Memory B cell (primary cell): ENCODE measurements around the gene LDLRAD3.
"Not testable (repeated sequence)": the region's sequence is repeated elsewhere in the genome, so short reads cannot be mapped to it uniquely, and the experiment has no call there.

Experiments used
- ATAC-seq: fragments of 150-1000 bp; cut with Tn5 transposase; 2 replicates; pipeline ENCODE4 v1.10.0; 2021; ENCODE audit warnings: low read depth, mild to moderate bottlenecking, moderate library complexity
- DNase-seq, 2 donors: peaks; one replicate each; pipeline ENCODE4 v3.0.0; 2022; ENCODE audit warnings: low spot score in 2 of 2
- H3K27ac Mint-ChIP-seq: one replicate; pipeline ENCODE4 v1.8.0; 2022; ENCODE audit warnings: mild to moderate bottlenecking, moderate library complexity, mixed read lengths
- H3K27me3 Mint-ChIP-seq: one replicate; pipeline ENCODE4 v1.8.0; 2022; ENCODE audit warnings: mixed read lengths
- H3K36me3 Mint-ChIP-seq: one replicate; pipeline ENCODE4 v1.8.0; 2022; ENCODE audit warnings: mild to moderate bottlenecking, mixed read lengths
- H3K4me1 Mint-ChIP-seq: one replicate; pipeline ENCODE4 v1.8.0; 2022; ENCODE audit warnings: mixed read lengths
- H3K4me3 Mint-ChIP-seq: one replicate; pipeline ENCODE4 v1.8.0; 2022; ENCODE audit warnings: mild to moderate bottlenecking, moderate library complexity, mixed read lengths
- H3K9me3 Mint-ChIP-seq: one replicate; pipeline ENCODE4 v1.8.0; 2022; ENCODE audit warnings: mixed read lengths

Gene LDLRAD3

GRCh38 chr11:35943713-35944502, at the start of gene LDLRAD3:
LDLRAD3 (plus strand) TSS chr11:35944062; CDS start chr11:35944099, 37 bp downstream.
- peaks cover 3% of the 10 kb centered on the region for H3K4me1 Mint-ChIP-seq
- H3K4me3 Mint-ChIP-seq, result peak within 1 kb of the TSS; percentile 77
- H3K27ac Mint-ChIP-seq, result no peak within 1 kb of the TSS
- ATAC-seq (peak; percentile 62), DNase-seq (peak in 1 of 2 donors; percentile 11)
- H3K27me3 Mint-ChIP-seq, result peaks cover 15% of the 10 kb centered on the region
- no peaks in the 10 kb centered on the region for H3K9me3 Mint-ChIP-seq
- no peaks in the 10 kb centered on the region for H3K36me3 Mint-ChIP-seq

- H3K4me3 Mint-ChIP-seq, result no peak overlapping the region
Measured at GRCh38 chr11:35897019-35897418, 46.8 kb upstream of the LDLRAD3 start.

GRCh38 chr11:35902961-35903360, 40.9 kb upstream of the LDLRAD3 start:
- no peak overlapping the region for H3K4me3 Mint-ChIP-seq
- DNase-seq, result no peak
- no peak for ATAC-seq
- peaks cover 2% of the 10 kb centered on the region for H3K36me3 Mint-ChIP-seq
- H3K27me3 Mint-ChIP-seq, result peaks cover 6% of the 10 kb centered on the region
- H3K9me3 Mint-ChIP-seq, result peaks cover 7% of the 10 kb centered on the region
- no peak overlapping the region for H3K27ac Mint-ChIP-seq
- H3K4me1 Mint-ChIP-seq, result no peaks in the 10 kb centered on the region

More at GRCh38 chr11:35897019-35897418, 46.8 kb upstream of the LDLRAD3 start:
- ATAC-seq, result no peak
- H3K27ac Mint-ChIP-seq, result no peak overlapping the region
- DNase-seq, result no peak
- H3K9me3 Mint-ChIP-seq, result peaks cover 2% of the 10 kb centered on the region
- peaks cover 2% of the 10 kb centered on the region for H3K36me3 Mint-ChIP-seq
- H3K27me3 Mint-ChIP-seq, result peaks cover 10% of the 10 kb centered on the region
- H3K4me1 Mint-ChIP-seq, result no peaks in the 10 kb centered on the region

GRCh38 chr11:35905646-35906276, 38.1 kb upstream of the LDLRAD3 start:
- Mint-ChIP-seq H3K4me1 (no peaks in the 10 kb centered on the region), H3K36me3 (no peaks in the 10 kb centered on the region), H3K27me3 (peaks cover 3% of the 10 kb centered on the region), H3K9me3 (peaks cover 5% of the 10 kb centered on the region), H3K27ac (no peak overlapping the region), H3K4me3 (no peak overlapping the region)
- DNase-seq (no peak), ATAC-seq (no peak)

GRCh38 chr11:35906277-35906661, 37.6 kb upstream of the LDLRAD3 start:
- DNase-seq (no peak), ATAC-seq (no peak)
- Mint-ChIP-seq H3K27ac (no peak overlapping the region), H3K36me3 (no peaks in the 10 kb centered on the region), H3K4me3 (no peak overlapping the region), H3K27me3 (peaks cover 3% of the 10 kb centered on the region), H3K9me3 (peaks cover 5% of the 10 kb centered on the region), H3K4me1 (no peaks in the 10 kb centered on the region)

- H3K4me1 Mint-ChIP-seq, result no peaks in the 10 kb centered on the region
- no peaks in the 10 kb centered on the region for H3K36me3 Mint-ChIP-seq
- H3K4me3 Mint-ChIP-seq, result no peak overlapping the region
- H3K27me3 Mint-ChIP-seq, result peaks cover 4% of the 10 kb centered on the region
- ATAC-seq (no peak), DNase-seq (no peak)
- no peak overlapping the region for H3K27ac Mint-ChIP-seq
- peaks cover 5% of the 10 kb centered on the region for H3K9me3 Mint-ChIP-seq
Measured at GRCh38 chr11:35906681-35907080, 37.2 kb upstream of the LDLRAD3 start.

GRCh38 chr11:35907648-35908431, 36.0 kb upstream of the LDLRAD3 start:
- Mint-ChIP-seq H3K27me3 (peaks cover 4% of the 10 kb centered on the region), H3K36me3 (no peaks in the 10 kb centered on the region), H3K4me3 (no peak overlapping the region), H3K9me3 (peaks cover 5% of the 10 kb centered on the region), H3K4me1 (no peaks in the 10 kb centered on the region), H3K27ac (no peak overlapping the region)
- DNase-seq (no peak), ATAC-seq (no peak)

- not testable (repeated sequence) for H3K27me3 Mint-ChIP-seq, DNase-seq, ATAC-seq, H3K9me3 Mint-ChIP-seq, H3K4me3 Mint-ChIP-seq, H3K4me1 Mint-ChIP-seq, H3K36me3 Mint-ChIP-seq, H3K27ac Mint-ChIP-seq
Measured at GRCh38 chr11:35908432-35908771, 35.5 kb upstream of the LDLRAD3 start.

GRCh38 chr11:35909511-35910265, 34.2 kb upstream of the LDLRAD3 start:
- DNase-seq (no peak), ATAC-seq (no peak)
- no peaks in the 10 kb centered on the region for H3K36me3 Mint-ChIP-seq
- H3K27ac Mint-ChIP-seq, result no peak overlapping the region
- no peak overlapping the region for H3K4me3 Mint-ChIP-seq
- H3K4me1 Mint-ChIP-seq, result no peaks in the 10 kb centered on the region
- peaks cover 1% of the 10 kb centered on the region for H3K27me3 Mint-ChIP-seq
- H3K9me3 Mint-ChIP-seq, result peaks cover 3% of the 10 kb centered on the region

GRCh38 chr11:35911013-35911412, 32.8 kb upstream of the LDLRAD3 start:
- Mint-ChIP-seq H3K36me3 (no peaks in the 10 kb centered on the region), H3K4me1 (no peaks in the 10 kb centered on the region), H3K4me3 (no peak overlapping the region), H3K9me3 (peaks cover 3% of the 10 kb centered on the region), H3K27ac (no peak overlapping the region), H3K27me3 (peaks cover 1% of the 10 kb centered on the region)
- ATAC-seq, result no peak
- no peak for DNase-seq

- peaks cover 1% of the 10 kb centered on the region for H3K27me3 Mint-ChIP-seq
Measured at GRCh38 chr11:35911616-35912165, 32.2 kb upstream of the LDLRAD3 start.

GRCh38 chr11:35912436-35912835, 31.4 kb upstream of the LDLRAD3 start:
- not testable (repeated sequence) for H3K27me3 Mint-ChIP-seq, H3K36me3 Mint-ChIP-seq, H3K4me3 Mint-ChIP-seq, DNase-seq, ATAC-seq, H3K9me3 Mint-ChIP-seq, H3K27ac Mint-ChIP-seq, H3K4me1 Mint-ChIP-seq

More at GRCh38 chr11:35911616-35912165, 32.2 kb upstream of the LDLRAD3 start:
- Mint-ChIP-seq H3K36me3 (no peaks in the 10 kb centered on the region), H3K9me3 (peaks cover 3% of the 10 kb centered on the region), H3K4me3 (no peak overlapping the region), H3K4me1 (no peaks in the 10 kb centered on the region), H3K27ac (no peak overlapping the region)
- ATAC-seq, result no peak
- no peak for DNase-seq

- no peaks in the 10 kb centered on the region for H3K4me1 Mint-ChIP-seq
- H3K36me3 Mint-ChIP-seq, result no peaks in the 10 kb centered on the region
- no peaks in the 10 kb centered on the region for H3K9me3 Mint-ChIP-seq
- DNase-seq (no peak), ATAC-seq (no peak)
- H3K4me3 Mint-ChIP-seq, result no peak overlapping the region
- peaks cover 1% of the 10 kb centered on the region for H3K27me3 Mint-ChIP-seq
- no peak overlapping the region for H3K27ac Mint-ChIP-seq
Measured at GRCh38 chr11:35912883-35913624, 30.8 kb upstream of the LDLRAD3 start.
